Testis (tissue), 3 donors: ENCODE measurements around the gene PTGER1. TPM values are rescaled to one million over a fixed set of nuclear protein-coding genes. Genes with fewer than 3 reads are reported as not detected.

Experiments
- DNase-seq: peaks from one replicate; pipeline ENCODE4 v3.0.0-alpha.2; 2019
- H3K27ac ChIP-seq, 2 donors: fragments of 200-600 bp; sonication (generic); one replicate each; pipeline ENCODE4 v1.5.1; 2019
- H3K27me3 ChIP-seq: fragments of 200-600 bp; sonication (generic); one replicate; pipeline ENCODE4 v1.5.1; 2019
- H3K36me3 ChIP-seq: fragments of 200-600 bp; sonication (generic); one replicate; pipeline ENCODE4 v1.5.1; 2017; ENCODE audit warnings: low read depth; ENCODE audit errors: missing control alignments
- H3K4me1 ChIP-seq: fragments of 200-600 bp; sonication (generic); one replicate; pipeline ENCODE4 v1.5.1; 2019
- H3K4me3 ChIP-seq, 2 donors: fragments of 200-600 bp; sonication (generic); one replicate each; pipeline ENCODE4 v1.5.1; 2017 to 2019
- H3K9me3 ChIP-seq: fragments of 200-600 bp; sonication (generic); one replicate; pipeline ENCODE4 v1.5.1; 2017
- POLR2A ChIP-seq: fragments of 450-650 bp; IDR thresholded peaks from one replicate; pipeline ENCODE4 v1.6.1; 2017; ENCODE audit warnings: antibody characterized with exemption, mild to moderate bottlenecking, moderate library complexity
- WGBS, 2 donors: methylation state at CpG; one replicate each; pipeline ENCODE4 v1.1.5; 2018; 5-methylcytosine and 5-hydroxymethylcytosine counted together
- intact Hi-C: fragments of 100-400 bp; cut with DNase I; formaldehyde crosslinking; loops from one replicate; pipeline ENCODE4 v1.15.1; 2023; ENCODE audit warnings: low total_unique reads
- polyA plus RNA-seq: library from polyadenylated mRNA; stranded (reverse); fragments of 350-450 nt; fragmentation: Illumina TruSeq; extraction: RNeasy Lipid Tissue Mini Kit (QIAGEN cat#74804); gene quantifications from one replicate; pipeline ENCODE4 v1.2.3, GENCODE V29; 2014; ENCODE audit warnings: low read depth, low replicate concordance; ENCODE audit not compliant: insufficient read depth
- total RNA-seq, 2 donors: library from RNA; depleted of rRNA; stranded (reverse); fragments of >200 nt; gene quantifications; one replicate each; pipeline ENCODE4 v1.2.3, GENCODE V29; 2016
- TF ChIP-seq, protein P1 (sequence below), 3 experiments: fragments of 450-650 bp in 2 of 3; fragments of 200-600 bp in 1 of 3; sonication (generic) in 1 of 3; IDR thresholded peaks; one replicate each; pipeline ENCODE4 v1.5.1; 2016 to 2019; ENCODE audit warnings: antibody characterized with exemption in 3 of 3, mild to moderate bottlenecking in 2 of 3, moderate library complexity in 1 of 3

PTGER1 gene
- total and polyA plus RNA-seq, 3 donors from 2014 or later, result 0.22 to 1.5 (median 1.4) TPM

DNA sequence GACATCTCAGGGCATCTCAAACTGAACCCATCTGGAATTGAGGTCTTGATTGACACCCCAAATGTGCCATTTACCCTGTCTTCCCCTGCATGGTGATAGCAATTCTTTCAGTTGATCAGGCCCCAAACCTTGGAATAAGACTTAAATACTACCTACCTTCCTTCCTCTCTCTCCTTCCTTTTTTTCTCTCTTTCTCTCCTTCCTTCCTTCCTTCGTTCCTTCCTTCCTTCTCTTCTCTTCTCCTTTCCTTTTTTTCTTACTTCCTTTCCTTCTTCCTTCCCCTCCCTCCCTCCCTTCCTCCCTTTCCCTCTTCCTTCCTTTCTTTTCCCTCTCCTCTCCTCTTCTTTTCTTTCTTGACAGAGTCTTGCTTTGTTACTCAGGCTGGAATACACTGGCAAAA is 28.1 kb upstream of the PTGER1 start:
- no peaks in the 10 kb centered on the region for H3K27me3 ChIP-seq
- H3K4me3 ChIP-seq, result no peak overlapping the region
- intact Hi-C loops, result no loop called here
- H3K27ac ChIP-seq, result no peak overlapping the region
- TF ChIP-seq POLR2A, result no peak
- TF ChIP-seq, protein P1, sequence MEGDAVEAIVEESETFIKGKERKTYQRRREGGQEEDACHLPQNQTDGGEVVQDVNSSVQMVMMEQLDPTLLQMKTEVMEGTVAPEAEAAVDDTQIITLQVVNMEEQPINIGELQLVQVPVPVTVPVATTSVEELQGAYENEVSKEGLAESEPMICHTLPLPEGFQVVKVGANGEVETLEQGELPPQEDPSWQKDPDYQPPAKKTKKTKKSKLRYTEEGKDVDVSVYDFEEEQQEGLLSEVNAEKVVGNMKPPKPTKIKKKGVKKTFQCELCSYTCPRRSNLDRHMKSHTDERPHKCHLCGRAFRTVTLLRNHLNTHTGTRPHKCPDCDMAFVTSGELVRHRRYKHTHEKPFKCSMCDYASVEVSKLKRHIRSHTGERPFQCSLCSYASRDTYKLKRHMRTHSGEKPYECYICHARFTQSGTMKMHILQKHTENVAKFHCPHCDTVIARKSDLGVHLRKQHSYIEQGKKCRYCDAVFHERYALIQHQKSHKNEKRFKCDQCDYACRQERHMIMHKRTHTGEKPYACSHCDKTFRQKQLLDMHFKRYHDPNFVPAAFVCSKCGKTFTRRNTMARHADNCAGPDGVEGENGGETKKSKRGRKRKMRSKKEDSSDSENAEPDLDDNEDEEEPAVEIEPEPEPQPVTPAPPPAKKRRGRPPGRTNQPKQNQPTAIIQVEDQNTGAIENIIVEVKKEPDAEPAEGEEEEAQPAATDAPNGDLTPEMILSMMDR (IDR thresholded peaks at IDR 0.05), result no peak
- H3K9me3 ChIP-seq, result no peaks in the 10 kb centered on the region
- no peak for DNase-seq
- H3K36me3 ChIP-seq, result no peaks in the 10 kb centered on the region
- H3K4me1 ChIP-seq, result peaks cover 4% of the 10 kb centered on the region
- WGBS, 2 donors, result 69 to 70% methylated on average over 1 of the region's 1 CpG

DNA sequence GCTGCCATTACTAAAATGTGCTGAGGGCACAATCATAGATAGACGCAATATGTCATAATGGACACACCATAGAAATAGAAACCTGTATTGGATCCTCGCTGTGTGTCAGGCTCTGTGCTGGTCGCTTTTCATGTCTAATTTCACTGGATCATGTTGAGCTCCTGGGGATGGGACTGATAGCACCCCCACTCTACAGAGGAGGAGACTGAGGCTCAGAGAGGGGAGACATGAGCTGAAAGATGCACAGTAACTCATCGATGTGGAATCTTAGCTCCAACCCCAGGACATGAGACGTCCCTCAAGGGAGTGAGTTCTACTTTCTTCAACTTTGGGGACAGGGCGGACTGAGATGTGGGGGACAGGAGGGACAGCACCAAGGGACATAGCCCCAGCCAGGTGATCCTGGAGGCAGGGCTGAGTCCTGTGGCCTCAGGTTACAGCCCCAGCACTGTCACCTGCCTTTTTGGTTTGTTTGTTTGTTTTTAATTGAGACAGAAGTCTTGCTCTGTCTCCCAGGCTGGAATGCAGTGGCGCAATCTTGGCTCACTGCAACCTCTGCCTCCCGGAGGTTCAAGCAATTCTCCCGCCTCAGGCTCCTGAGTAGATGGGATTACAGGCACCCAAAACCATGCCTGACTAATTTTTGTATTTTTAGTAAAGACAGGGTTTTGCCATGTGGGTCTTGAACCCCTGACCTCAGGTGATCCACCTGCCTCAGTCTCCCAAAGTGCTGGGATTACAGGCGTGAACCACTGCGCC is 27.4 kb upstream of the PTGER1 start:
- intact Hi-C loops, result no loop called here
- whole genome bisulfite sequencing, 2 donors, result 71 to 73% methylated on average over 11 of the region's 11 CpGs

DNA sequence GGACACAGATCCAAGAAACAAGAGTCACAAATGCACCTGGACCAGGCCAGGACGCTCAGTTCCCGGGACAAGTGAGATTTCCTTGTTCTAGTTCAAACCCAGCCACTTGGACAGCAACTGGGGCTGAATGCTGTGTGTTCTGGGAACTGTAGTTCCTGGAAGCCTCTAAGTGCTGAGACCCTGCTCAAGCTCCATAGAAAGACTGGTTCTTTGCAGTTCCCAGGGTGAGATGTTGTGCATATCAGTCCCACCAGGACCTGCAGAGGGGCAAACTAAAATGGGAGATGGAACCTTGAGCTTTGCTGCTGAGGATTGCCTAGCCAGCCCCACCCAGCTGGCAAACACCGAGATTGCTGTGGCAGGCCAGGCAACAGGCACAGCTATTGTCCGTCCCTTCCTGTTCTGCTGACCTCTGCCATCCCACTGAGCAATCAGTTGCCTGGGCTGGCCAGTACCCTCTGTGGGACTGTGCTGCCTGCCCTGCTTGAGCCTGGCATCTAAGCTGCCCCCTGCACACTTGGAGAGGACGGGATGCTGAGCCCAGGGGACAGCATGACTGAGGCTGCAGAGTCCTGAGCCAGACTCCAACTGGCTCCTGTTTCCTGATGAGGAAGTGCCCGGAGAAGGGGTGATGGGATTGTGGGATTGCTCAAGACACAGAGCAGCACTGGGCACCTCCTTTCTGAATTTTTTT is 22.2 kb upstream of the PTGER1 start:
- H3K36me3 ChIP-seq, result no peaks in the 10 kb centered on the region
- no peak overlapping the region for H3K4me3 ChIP-seq
- H3K27me3 ChIP-seq, result no peaks in the 10 kb centered on the region
- intact Hi-C loops, result no loop called here
- H3K9me3 ChIP-seq, result no peaks in the 10 kb centered on the region
- no peak for DNase-seq
- 43 to 47% methylated on average over 6 of the region's 6 CpGs for WGBS, 2 donors
- peak overlapping the region in 1 of 2 donors; percentile 78 for H3K27ac ChIP-seq
- H3K4me1 ChIP-seq, result peaks cover 22% of the 10 kb centered on the region
- no peak for TF ChIP-seq POLR2A
- TF ChIP-seq, protein P1 (IDR thresholded peaks at IDR 0.05), result no peak

More for the DNA sequence above, 27.4 kb upstream of the PTGER1 start:
- Histone ChIP-seq H3K27ac (no peak overlapping the region), H3K9me3 (no peaks in the 10 kb centered on the region), H3K4me3 (no peak overlapping the region), H3K4me1 (peaks cover 5% of the 10 kb centered on the region), H3K36me3 (no peaks in the 10 kb centered on the region), H3K27me3 (no peaks in the 10 kb centered on the region)
- DNase-seq, result no peak
- no peak for TF ChIP-seq POLR2A
- TF ChIP-seq, protein P1 (IDR thresholded peaks at IDR 0.05), result no peak

DNA sequence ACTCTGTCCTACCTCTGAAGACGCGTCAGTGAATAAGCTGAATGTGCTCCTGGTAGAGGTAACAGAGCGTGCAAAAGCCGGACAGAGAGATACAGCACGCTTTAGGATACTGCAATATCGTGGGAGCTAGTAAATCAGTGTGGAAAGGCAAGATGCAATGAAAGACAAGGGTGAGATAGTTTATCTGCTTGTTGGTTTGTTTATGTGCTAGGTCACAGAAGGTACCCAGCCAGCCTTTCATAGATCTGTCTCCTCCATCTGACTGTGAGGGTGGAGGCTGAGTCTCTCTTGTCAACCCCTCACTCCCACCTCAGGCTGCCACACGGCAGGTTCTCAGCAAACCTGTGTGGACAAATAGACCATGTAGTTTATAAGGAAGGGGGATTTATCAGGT is 21.7 kb upstream of the PTGER1 start:
- H3K4me3 ChIP-seq, result peak overlapping the region; percentile 79 to 93
- peak overlapping the region; percentile 50 to 78 for H3K27ac ChIP-seq
- TF ChIP-seq POLR2A, result no peak
- TF ChIP-seq, protein P1 (IDR thresholded peaks at IDR 0.05), result no peak
- WGBS, 2 donors, result 16 to 19% methylated on average over 7 of the region's 7 CpGs
- peaks cover 22% of the 10 kb centered on the region for H3K4me1 ChIP-seq
- no peaks in the 10 kb centered on the region for H3K9me3 ChIP-seq
- DNase-seq, result no peak
- H3K27me3 ChIP-seq, result no peaks in the 10 kb centered on the region
- intact Hi-C loops, result no loop called here
- no peaks in the 10 kb centered on the region for H3K36me3 ChIP-seq
